GM18867 (cell line): ENCODE results near the gene NT5M.

Experiments used
- ATAC-seq: cut with Tn5 transposase; IDR thresholded peaks from one replicate; pipeline ENCODE4 v1.9.1; 2021; ENCODE audit warnings: mild to moderate bottlenecking, moderate library complexity; ENCODE audit not compliant: unreplicated experiment

NT5M gene

GRCh38 chr17:17387498-17388362 lies 84.6 kb downstream of the NT5M start:
- ATAC-seq = no peak

DNA sequence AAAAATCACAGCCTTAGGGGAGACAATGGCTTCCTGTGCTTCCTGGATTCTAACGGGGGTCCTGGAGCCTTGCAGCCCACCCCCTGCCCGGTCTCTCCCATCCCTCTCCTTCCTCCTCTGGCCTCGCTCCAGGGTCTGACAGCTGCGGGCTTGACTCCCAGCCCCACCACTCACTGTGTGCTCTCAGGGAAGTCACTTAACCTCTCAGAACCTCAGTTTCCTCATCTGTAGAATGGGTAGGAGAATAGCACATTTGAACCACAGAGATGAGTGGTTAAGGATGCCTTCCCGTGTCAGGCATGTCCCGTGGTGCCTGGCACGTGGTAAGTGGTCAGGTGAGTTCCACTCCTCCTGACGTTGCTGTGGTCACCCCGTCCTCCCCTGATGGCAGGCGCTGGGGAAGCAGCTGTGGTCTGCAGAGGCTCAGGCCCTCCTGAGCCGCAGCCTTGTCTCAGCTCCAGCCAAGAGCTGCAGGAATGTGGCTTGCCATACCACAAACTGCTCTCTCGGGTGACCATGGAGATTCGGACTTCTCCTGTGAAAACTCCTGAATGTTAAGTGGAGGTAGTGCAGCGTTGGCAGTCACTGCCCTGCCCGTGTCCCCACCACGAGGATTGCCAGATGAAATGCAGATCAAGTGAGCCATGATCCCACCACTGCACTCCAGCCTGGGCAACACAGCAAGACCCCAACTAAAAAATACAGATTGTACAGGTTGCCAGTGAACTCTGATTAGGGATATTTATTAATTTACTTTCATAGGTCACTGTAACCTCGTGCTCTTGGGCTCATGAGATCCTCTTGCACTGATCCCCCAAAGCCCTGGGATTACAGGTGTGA lies 85.7 kb downstream of the NT5M start:
- no peak for ATAC-seq

- ATAC-seq = no peak
Observed at GRCh38 chr17:17391668-17392370, 88.6 kb downstream of the NT5M start.

DNA sequence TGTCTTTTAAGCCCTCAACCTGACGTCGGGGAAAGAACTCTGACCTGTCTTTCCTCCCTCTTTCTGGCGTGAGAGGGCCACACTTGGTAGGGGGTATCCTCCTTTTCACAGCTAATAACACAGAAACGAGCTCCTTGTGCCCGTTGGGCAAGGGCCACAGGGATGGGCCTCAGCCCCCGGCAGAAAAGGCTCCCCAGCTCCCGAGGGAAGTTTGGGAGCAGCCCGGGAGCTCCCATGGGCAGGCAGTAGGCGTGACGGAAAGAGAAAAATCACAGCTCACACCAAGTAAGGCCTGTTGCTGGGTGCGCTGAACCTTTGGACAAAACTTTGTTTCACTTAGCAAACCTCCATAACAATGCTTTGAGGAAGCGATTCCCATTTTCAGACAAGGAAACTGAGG lies 90.8 kb downstream of the NT5M start:
- ATAC-seq = no peak

- ATAC-seq = no peak
Observed at GRCh38 chr17:17394494-17394893, 91.3 kb downstream of the NT5M start.

- ATAC-seq = no peak
Observed at GRCh38 chr17:17395246-17395802, 92.2 kb downstream of the NT5M start.

GRCh38 chr17:17395885-17396284 lies 92.7 kb downstream of the NT5M start:
- ATAC-seq = no peak
